ENCODE data around the gene PIGS. TPM values are rescaled to one million over a fixed set of nuclear protein-coding genes. Genes with fewer than 3 reads are reported as not detected.

PIGS gene
- total RNA-seq, 2 experiments from 2014 or later = 73.8 to 76.4 TPM

DNA sequence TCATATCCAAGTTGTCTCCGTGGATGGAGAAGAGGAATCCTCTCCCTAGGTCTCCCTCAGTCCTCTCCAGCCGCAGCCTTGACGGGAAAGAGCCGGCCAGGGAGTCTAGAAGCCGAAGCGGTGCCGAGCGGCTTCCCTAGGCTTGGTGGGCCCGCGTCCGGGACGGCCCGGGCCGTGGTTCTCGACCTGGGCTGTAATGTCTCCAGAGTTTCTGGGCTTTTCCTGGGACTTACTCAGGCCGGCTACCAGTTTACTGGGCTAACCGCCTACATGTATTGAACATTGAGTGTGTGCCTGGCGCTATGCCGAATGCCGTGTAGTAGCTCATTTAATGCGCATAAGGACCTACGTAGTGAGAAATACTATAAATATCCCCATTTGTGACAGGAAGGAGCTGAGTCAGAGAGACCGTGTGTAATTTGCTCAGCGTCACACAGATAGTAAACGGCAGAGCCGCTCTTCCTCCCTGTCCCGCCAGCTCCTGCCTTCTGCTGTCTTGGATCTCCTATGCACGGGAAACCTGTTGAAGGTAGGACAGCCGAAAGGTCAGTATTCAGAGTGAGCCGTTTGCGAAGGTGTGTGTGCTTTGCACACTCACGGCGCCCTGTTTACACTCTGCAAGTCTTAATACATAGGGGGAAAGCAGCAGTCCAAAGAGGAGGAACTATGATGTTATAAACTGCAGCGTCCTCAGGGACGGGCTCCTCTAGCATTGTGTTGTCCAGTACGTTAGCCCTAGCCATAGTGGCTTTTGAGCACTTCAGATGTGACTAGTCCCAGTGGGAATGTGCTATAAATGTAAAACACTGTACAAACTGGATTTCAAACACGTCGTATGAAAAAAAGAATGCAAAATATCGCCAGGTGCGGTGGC lies 28.2 kb upstream of the PIGS start:
- no peaks in the 10 kb centered on the region for H3K27me3 ChIP-seq (ENCODE audit: control insufficient read depth in 1 of 2, insufficient read depth in 2 of 2, low read length in 2 of 2)
- Mint-ChIP-seq H3K36me3 (ENCODE audit: low read depth) (peaks cover 13% of the 10 kb centered on the region), H3K27me3 (no peaks in the 10 kb centered on the region), H3K9me3 (no peaks in the 10 kb centered on the region), H3K27ac (peak overlapping the region; percentile 94), H3K4me3 (peak overlapping the region; percentile 90), H3K4me1 (ENCODE audit: low read depth) (peaks cover 24% of the 10 kb centered on the region)
- TF ChIP-seq, protein P1, sequence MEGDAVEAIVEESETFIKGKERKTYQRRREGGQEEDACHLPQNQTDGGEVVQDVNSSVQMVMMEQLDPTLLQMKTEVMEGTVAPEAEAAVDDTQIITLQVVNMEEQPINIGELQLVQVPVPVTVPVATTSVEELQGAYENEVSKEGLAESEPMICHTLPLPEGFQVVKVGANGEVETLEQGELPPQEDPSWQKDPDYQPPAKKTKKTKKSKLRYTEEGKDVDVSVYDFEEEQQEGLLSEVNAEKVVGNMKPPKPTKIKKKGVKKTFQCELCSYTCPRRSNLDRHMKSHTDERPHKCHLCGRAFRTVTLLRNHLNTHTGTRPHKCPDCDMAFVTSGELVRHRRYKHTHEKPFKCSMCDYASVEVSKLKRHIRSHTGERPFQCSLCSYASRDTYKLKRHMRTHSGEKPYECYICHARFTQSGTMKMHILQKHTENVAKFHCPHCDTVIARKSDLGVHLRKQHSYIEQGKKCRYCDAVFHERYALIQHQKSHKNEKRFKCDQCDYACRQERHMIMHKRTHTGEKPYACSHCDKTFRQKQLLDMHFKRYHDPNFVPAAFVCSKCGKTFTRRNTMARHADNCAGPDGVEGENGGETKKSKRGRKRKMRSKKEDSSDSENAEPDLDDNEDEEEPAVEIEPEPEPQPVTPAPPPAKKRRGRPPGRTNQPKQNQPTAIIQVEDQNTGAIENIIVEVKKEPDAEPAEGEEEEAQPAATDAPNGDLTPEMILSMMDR (IDR thresholded peaks at IDR 0.05) = no peak
- ATAC-seq (ENCODE audit: poor library complexity) (peak; percentile 63), DNase-seq (peak in 13 of 14 experiments; percentile 36 to 87 (median 57))
- ChIA-PET POLR2A (interaction anchor here (0.7 to 3.6 kb wide), 24 partner anchors 9 to 352 kb away, joined by 3 to 70 read pairs (median 5); partner anchors contain the start of genes ALDOC, BLTP2, IFT20 and PHF12), CTCF (interaction anchor here (0.8 to 1.3 kb wide), 3 partner anchors 13 to 62 kb away, joined by 3 to 5 read pairs (median 4); partner anchors contain the start of genes SDF2 and SUPT6H)
- H3K9me3 ChIP-seq (ENCODE audit: control insufficient read depth in 1 of 2, insufficient read depth in 1 of 2, low read length in 2 of 2) = no peaks in the 10 kb centered on the region
- no peaks in the 10 kb centered on the region for H3K36me3 ChIP-seq (ENCODE audit: insufficient read depth, low read length)
- H3K4me3 ChIP-seq (ENCODE audit: low read length) = peak overlapping the region; percentile 60
- peaks cover 20% of the 10 kb centered on the region for H3K4me1 ChIP-seq (ENCODE audit: insufficient read depth, low read length)
- H3K27ac ChIP-seq (ENCODE audit: low read depth in 1 of 2, low read length in 2 of 2) = peak overlapping the region; percentile 92 to 99
- intact Hi-C loops (cut with DNase I, micrococcal nuclease) = loop anchor here (1.0 to 2.0 kb wide), 5 partner anchors 23 to 51 kb away; partner anchors contain the start of genes ALDOC (in 1 of the 2), BLTP2 (in 1 of the 2) and PIGS (in 1 of the 2)

DNA sequence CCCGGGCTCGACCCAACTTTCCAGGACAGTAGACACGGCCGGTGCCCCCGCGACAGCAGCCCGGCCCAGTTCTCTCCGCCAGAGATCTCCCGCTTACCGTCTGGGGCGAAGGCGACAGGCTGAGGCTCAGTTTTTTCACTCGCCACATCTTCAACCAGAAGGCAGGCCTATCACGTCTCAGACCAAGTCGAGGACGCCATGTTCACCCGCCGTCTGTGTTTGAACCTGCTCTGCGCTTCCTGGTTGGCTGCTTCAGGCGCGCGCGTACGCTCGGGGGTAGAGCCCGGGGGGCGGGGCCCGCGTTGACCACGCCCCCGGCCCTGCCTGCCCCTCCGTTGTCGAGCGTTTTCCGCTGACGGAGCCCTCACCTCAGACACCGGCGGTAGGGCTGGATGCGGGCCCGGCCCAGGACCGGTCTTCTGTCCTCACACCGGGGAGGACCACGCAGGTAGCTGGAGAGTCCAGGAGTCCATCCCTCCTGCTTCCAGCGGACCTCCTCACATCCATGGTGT lies 27.5 kb upstream of the PIGS start, which contains the start of gene SPAG5:
SPAG5 (minus strand) TSS at position 227 of the 512 bp plus-strand sequence; CDS start at position 148, 79 bp downstream.
- TF ChIP-seq, protein P1 (IDR thresholded peaks at IDR 0.05) = no peak
- DNase-seq (peak; percentile 89 to 98 (median 95)), ATAC-seq (ENCODE audit: poor library complexity) (peak; percentile 89)
- peak within 1 kb of the TSS; percentile 60 for H3K4me3 ChIP-seq (ENCODE audit: low read length)
- H3K4me1 ChIP-seq (ENCODE audit: insufficient read depth, low read length) = peaks cover 20% of the 10 kb centered on the region
- peak within 1 kb of the TSS; percentile 94 for H3K27ac Mint-ChIP-seq
- no peaks in the 10 kb centered on the region for H3K27me3 Mint-ChIP-seq
- no peaks in the 10 kb centered on the region for H3K36me3 ChIP-seq (ENCODE audit: insufficient read depth, low read length)
- H3K27ac ChIP-seq (ENCODE audit: low read depth in 1 of 2, low read length in 2 of 2) = peak within 1 kb of the TSS; percentile 92 to 99
- peaks cover 13% of the 10 kb centered on the region for H3K36me3 Mint-ChIP-seq (ENCODE audit: low read depth)
- intact Hi-C loops (cut with DNase I, micrococcal nuclease) = loop anchor here (1.0 to 2.0 kb wide), 7 partner anchors 22 to 50 kb away; partner anchors contain the start of genes ALDOC (in 1 of the 2), BLTP2 (in 1 of the 2) and PIGS (in 1 of the 2)
- ChIA-PET POLR2A (interaction anchor here (0.9 to 3.6 kb wide), 22 partner anchors 10 to 353 kb away, joined by 3 to 70 read pairs (median 5); partner anchors contain the start of genes ALDOC, BLTP2, IFT20 and PHF12), CTCF (interaction anchor here (0.8 to 1.2 kb wide), 2 partner anchors 50 to 63 kb away, joined by 4 to 5 read pairs; partner anchors contain the start of genes SDF2 and SUPT6H)
- H3K9me3 ChIP-seq (ENCODE audit: control insufficient read depth in 1 of 2, insufficient read depth in 1 of 2, low read length in 2 of 2) = no peaks in the 10 kb centered on the region
- peaks cover 24% of the 10 kb centered on the region for H3K4me1 Mint-ChIP-seq (ENCODE audit: low read depth)
- H3K27me3 ChIP-seq (ENCODE audit: control insufficient read depth in 1 of 2, insufficient read depth in 2 of 2, low read length in 2 of 2) = no peaks in the 10 kb centered on the region
- H3K4me3 Mint-ChIP-seq = peak within 1 kb of the TSS; percentile 90
- H3K9me3 Mint-ChIP-seq = no peaks in the 10 kb centered on the region

DNA sequence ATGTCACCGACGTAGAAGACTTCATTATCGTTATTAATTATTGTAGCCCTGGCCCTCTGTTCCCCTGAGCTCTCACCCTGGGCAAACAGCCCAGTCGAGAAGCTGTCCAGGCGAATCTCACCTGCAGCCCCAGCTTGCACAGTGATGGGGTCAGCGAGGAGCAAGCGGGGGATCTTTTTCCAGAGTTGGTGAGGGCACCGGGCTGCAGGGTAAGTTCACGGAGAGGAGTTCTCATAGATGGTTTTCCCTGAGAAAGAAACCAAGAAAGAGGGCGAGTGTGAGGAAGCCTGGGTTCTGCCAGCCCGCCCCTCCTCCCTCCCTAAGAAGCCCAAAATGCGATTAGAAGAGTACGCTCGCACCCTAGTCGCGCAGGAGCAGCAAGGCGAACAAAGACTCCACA lies 27.1 kb upstream of the PIGS start:
- peak in 1 of 14 experiments; percentile 23 for DNase-seq
- intact Hi-C loops (cut with DNase I, micrococcal nuclease) = loop anchor here (1.0 to 2.0 kb wide), 5 partner anchors 21 to 50 kb away; partner anchors contain the start of genes ALDOC (in 1 of the 2) and BLTP2 (in 1 of the 2)
- Mint-ChIP-seq H3K36me3 (ENCODE audit: low read depth) (peaks cover 13% of the 10 kb centered on the region), H3K4me3 (peak overlapping the region; percentile 90), H3K4me1 (ENCODE audit: low read depth) (peaks cover 24% of the 10 kb centered on the region), H3K27ac (peak overlapping the region; percentile 94), H3K9me3 (no peaks in the 10 kb centered on the region), H3K27me3 (no peaks in the 10 kb centered on the region)
- Histone ChIP-seq H3K27ac (ENCODE audit: low read depth in 1 of 2, low read length in 2 of 2) (peak overlapping the region in 1 of 2 donors; percentile 52), H3K27me3 (ENCODE audit: control insufficient read depth in 1 of 2, insufficient read depth in 2 of 2, low read length in 2 of 2) (no peaks in the 10 kb centered on the region), H3K4me1 (ENCODE audit: insufficient read depth, low read length) (peaks cover 20% of the 10 kb centered on the region), H3K36me3 (ENCODE audit: insufficient read depth, low read length) (no peaks in the 10 kb centered on the region), H3K9me3 (ENCODE audit: control insufficient read depth in 1 of 2, insufficient read depth in 1 of 2, low read length in 2 of 2) (no peaks in the 10 kb centered on the region), H3K4me3 (ENCODE audit: low read length) (peak overlapping the region; percentile 60)
- TF ChIP-seq, protein P1 (IDR thresholded peaks at IDR 0.05) = no peak
- no peak for ATAC-seq (ENCODE audit: poor library complexity)
- CTCF ChIA-PET = no interaction called here
- POLR2A ChIA-PET = interaction anchor here (1.3 to 3.6 kb wide), 7 partner anchors 20 to 128 kb away, joined by 3 to 70 read pairs (median 7); partner anchors contain the start of genes ALDOC and PIGS
